Lung microvascular endothelial cell (primary cell): ENCODE data around the gene NETO2. TPM values are rescaled to one million over a fixed set of nuclear protein-coding genes. Genes with fewer than 3 reads are reported as not detected.
"Not testable (repeated sequence)": the region's sequence is repeated elsewhere in the genome, so short reads cannot be mapped to it uniquely, and the experiment has no call there.

Source experiments
- DNase-seq, 2 donors: peaks; one replicate each; pipeline versions ENCODE4 v3.0.0 to v3.0.0-alpha.2; 2010; ENCODE audit warnings: low read depth in 2 of 2
- total RNA-seq: library from RNA; depleted of rRNA; stranded (reverse); fragments of >200 nt; gene quantifications from 2 replicates; pipeline ENCODE4 v1.2.1, GENCODE V29; 2014

NETO2 gene
- total RNA-seq, 1 donor from 2014 or later: 10.5 TPM

DNA sequence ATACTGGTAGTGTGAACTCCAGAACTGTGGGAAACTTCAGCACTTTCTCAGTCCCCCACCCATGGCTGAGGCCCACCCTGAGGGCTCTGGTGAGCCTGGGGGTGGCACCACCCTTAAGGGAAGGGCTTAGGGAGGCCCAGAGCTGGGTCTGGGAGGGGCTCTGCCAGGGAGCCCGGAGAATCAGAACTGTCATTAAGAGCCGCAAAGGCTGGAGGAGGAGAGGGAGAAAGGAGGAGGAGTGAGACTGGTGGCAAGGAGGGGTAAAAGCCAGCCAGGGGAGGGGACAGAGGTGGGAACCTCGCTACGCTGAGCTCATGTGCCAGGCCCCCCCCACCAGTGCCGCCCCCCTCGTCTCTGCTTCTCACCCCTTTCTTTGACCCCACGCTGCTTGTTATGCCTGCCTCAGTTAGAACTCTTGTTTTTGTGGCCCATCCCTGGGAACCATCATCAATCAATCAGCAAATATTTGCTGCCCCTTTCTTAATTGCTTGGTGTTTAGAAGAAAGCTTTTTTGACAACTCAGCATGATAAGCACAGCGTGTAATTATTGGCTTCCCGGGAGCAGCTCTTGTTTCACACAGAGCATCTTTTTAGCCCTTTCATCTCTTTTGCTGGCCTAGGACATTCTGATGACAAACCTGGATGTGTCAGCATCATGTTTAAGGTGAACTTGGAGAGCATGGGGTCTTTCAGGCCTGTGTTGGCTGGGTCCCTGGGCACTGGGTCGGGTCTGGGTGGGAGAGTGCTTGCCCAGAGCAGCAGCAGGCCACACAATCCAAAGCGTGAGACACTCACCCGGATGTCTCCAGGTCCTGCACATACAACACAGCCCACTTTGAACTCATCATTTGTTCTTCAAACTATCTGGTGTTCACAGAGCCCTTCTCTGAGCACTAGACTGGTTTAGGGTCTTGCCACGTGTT is 77.7 kb downstream of the NETO2 start:
- DNase-seq: no peak

DNA sequence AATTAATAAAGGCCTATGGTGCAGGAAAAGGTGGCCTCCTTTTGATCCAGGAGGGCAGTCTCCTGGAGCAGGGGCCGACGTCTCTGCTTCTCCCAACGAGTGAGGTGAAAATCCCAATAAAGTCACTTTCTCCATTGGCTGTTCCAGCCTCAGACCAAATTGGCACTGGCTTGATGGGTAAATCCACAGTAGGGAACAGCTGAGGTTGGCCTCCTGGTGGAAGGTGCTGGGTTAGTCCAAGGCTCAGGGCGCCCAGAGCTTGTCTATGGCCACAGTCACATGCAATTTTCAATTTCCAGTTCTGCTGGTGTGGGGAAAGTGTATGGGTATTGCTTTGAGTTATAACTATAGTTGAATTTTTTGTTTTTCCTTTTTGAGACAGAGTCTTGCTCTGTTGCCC is 79.0 kb downstream of the NETO2 start:
- DNase-seq: no peak

DNA sequence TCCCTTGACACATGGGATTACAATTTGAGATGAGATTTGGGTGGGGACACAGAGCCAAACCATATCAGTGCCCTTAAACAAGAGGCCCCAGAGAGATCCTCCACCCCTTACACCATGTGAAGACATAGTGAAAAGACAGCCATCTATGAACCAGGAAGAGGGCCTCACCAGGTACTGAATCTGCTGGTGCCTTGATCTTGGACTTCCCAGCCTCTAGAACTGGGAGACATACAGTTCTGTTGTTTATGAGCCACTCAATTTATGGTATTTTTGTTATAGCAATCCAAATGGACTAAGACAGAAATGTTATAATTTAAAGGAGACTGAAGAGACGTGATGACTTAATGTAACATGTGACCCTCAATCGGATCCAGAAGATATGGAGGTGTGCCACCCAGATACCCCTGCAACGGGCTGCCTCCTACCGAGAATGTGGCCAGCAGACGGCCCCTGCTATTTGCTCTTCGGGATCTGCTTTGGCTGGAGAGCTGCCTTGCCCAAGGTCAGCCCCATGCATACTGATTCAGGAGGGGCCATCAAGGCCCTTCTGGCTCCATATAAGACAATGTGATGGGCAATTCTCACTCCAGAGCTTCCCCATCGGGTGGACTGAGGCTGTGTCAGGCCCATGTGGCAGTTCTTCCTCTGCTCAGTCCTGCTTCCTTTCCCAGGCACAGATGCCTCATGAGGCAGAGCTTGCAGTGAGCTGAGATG is 80.6 kb downstream of the NETO2 start:
- DNase-seq: no peak

DNA sequence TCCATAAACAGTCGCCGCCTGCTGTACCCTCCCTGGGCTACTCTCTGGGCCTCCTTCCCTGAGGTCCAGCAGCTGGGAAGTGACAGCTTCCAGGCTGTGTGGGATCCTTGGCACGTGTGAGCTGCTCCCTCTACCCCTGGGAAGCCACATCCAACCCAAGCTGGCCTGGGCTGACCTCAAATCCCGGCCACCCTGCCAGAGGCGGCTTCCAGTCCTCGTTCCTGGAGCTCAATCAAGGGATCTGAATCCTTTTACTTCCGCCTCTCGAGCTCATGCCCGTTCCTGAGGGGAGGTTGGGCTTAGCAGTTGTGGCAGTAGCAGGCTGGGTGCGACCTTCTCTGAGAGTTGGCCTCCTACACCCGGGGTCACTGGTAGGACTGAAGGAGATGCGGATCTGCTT is 82.5 kb downstream of the NETO2 start:
- DNase-seq: no peak

DNA sequence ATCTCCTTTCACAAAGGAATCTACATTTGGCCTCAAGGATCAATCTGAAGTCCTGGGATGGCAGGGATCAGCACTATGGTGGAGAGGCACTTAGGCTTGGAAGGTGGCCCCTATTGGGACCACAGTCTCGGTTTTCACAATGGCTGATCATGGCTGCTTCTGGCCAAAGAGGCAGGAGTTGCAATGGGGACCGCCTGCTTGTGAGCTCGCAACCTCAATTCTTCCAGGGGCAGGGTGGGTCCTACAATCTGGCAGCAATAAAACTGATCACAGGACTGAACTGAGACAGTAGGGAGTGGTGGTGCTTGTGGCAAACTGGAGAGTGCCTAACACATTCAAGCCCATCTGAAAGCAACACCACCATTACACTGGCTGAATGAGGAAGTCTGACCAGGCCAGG is 83.1 kb downstream of the NETO2 start:
- DNase-seq: no peak

DNA sequence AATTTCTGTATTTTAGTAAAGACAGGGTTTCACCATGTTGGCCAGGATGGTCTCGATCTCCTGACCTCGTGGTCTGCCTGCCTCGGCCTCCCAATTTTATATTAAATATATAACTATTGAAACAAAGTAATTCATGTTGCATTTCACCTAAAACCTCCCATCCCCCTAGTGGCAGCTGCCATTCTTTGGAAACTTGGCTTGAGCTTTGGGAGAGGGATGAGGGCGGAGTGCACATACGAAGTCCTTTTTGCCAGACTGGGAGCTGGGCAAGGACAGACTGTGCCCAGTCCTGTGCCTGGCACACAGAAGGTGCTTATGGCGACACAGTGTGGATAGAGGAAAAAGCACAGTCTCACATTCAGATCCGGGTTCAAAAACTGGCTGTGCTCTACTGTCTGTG is 83.8 kb downstream of the NETO2 start:
- no peak for DNase-seq

DNA sequence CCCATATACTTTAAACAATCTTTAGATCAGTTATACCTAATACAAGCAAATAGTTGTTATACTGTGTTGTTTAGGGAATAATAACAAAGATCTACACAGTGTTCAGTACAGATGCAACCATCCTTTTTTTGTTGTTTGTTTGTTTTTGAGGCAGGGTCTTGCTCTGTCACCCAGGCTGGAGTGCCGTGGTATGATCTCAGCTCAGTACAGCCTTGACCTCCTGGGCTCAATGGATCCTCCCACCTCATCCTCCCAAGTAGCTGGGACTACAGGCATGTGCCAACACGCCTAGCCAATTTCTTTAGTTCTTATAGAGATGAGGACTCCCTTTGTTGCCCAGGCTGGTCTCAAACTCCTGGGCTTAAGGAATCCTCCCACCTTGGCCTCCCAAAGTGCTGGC is 84.6 kb downstream of the NETO2 start:
- DNase-seq: not testable (repeated sequence)

DNA sequence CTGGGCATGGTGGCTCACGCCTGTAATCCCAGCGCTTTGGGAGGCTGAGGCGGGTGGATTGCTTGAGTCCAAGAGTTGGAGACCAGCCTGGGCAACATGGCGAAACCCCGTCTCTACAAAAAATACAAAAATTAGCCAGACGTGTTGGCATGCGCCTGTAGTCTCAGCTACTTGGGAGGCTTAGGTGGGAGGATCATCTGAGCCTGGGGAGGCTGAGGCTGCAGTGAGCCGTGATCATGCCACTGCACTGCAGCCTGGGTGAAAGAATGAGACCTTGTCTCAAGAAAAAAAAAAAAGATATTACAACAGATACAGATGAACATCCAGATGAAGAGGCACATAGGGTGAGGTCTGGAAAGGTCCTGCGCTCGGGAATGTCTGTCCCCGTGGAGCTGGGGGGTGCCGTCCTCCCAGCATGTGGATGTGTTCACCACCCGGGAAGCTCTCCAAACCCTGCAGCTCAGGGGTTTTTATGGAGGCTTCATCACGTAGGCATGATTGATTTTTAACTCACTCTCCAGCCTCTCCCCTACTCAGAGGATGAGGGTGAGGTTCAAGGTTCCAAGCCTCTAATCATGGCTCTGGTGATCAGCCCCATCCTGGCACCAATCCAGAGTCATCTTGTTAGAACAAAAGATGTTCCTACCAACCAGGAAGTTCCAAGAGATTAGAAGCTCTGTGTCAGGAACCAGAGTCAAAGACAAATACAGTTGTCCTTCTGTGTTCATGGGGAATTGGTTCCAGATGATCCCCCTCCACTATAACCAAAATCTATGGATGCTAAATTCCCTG is 85.3 kb downstream of the NETO2 start:
- DNase-seq: peak; percentile 12 to 85

DNA sequence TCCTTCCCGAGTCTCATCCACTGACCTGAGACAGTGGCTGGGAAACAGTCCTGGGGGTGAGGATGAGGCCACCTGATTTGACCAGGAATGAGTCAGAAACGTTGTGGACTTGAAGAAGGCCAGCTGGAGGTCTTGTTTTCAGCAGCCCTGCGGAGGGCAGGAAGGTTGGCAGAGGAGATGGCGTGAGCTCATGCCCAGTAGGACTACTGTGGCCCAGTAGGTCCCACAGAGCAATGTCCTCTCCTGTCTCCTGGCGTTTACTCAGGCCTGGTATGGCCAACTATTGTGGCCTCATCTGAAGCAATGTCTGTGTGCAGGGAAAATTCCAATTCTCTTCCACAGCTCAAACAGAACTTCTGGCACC is 86.1 kb downstream of the NETO2 start:
- DNase-seq: peak in 1 of 2 donors; percentile 18

DNA sequence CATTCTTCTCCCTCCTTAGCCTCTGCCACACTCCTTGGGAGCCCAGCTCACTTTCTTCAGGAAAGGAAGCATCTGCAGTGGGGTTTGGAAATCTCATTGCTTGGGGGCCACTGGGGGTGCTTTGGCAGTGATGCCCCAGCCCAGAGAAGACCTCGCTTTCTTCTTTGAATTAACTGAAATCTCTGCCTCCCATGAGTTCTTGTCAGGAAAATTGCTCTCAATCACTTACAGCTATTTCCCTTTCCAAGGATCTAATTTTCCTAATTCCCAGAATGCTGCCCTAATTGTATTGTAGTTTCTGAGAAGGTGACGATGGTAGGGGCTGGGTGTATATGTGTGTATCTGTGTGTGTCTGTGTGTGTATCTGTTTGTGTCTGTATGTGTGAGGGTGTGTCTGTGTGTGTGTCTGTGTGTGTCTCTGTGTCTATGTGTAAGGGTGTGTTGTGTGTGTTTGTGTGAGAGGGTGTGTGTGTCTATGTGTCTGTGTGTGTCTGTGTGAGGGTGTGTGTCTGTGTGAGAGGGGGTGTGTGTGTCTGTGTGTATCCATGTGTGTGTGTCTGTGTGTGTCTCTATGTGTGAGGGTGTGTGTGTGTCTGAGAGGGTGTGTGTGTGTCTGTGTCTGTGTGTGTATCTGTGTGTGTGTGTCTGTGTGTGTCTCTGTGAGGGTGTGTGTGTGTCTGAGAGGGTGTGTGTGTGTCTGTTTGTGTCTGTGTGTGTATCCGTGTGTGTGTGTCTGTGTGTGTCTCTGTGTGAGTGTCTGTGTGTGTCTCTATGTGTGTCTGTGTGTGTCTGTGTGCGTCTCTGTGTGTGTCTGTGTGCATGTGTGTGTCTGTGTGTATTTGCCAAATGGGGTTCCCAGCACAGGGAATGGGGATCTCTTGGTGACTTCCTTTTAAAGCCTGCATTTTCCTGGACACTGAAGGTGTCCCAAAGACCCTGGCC is 86.8 kb downstream of the NETO2 start:
- no peak for DNase-seq

DNA sequence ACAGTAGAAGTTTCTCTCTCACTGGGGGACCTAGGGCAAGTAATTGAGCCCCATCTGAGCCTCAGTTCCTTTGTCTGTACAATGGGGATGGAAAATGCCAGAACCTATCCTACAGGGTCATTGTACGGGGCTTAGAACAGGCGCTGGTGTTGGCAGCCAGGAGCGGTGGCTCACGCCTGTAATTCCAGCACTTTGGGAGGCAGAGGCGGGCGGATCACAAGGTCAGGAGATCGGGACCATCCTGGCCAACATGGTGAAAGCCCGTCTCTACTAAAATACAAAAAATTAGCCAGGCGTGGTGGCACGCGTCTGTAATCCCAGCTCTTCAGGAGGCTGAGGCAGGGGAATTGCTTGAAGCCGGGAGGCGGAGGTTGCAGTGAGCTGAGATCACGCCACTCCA is 87.7 kb downstream of the NETO2 start:
- not testable (repeated sequence) for DNase-seq

DNA sequence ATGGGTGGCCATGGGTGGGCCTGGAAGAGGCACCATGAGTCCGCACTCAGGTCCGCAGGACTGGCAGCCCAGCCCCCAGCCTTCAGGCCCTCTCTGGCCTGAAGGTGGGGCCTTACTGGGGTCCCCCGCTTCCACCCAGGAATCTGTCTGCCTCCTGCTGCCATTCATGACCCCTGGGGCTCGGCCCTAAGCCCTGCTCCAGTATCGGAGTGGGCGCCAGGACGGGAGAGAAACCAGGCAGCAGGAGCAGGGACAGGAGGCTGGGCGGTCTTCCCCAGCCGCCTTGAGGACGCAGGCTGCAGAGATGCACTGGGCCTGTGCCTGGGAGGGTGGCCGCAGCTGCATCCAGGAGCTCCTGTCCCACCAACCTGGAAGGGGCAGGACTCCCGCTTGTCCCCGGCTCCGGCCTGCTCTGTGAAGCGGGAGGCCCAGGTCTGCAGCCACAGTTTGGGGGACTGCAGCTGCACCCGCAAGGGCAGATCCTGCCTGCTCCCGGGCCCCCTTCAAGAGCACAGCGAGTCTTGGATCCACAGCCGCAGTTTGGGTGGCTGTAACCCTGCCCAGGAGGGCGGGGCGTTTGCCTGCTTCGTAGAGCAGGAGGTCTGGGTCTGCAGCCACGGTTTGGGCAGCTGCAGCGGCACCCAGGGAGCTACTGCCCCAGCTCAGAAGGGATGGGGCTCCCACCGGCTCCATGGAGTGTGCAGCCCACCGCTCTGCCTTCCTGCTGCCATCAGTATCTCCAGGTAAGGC is 88.4 kb downstream of the NETO2 start:
- DNase-seq: no peak

DNA sequence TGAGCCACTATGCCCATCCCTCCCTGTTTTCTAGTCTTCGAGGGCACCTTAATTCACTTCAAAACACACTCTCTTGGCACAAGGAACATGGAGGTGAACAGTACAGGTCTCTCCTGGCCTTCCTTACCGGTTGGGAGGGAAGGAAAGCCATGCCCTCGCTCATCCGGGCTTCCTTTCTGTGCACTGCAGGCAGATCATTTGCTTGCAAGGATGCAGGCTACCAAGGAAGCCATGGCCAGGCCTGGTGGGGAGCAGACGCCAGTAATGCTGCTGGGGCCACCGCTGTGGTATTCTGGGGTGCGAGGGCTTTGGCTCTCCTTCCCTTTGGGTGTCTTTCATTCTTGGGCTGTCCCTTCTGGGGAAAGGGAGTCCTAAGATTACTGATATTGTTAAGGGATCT is 89.4 kb downstream of the NETO2 start:
- no peak for DNase-seq

DNA sequence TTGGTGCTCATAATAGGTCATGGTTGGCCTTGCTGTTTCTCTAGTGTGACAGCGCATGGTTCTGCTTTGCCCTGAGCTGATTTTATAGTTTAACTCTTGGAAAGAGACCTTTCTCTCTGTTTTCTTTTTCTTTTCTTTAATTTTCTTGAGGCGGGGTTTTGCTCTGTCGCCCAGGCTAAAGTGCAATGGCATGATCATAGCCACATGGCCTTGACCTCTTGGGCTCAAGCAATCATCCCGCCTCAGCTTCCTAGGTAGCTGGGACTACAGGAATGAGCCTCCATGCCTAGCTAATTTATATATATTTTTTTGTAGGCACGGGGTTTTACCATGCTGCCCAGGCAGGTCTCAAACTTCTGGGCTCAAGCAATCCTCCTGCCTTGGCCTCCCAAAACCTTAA is 89.8 kb downstream of the NETO2 start:
- DNase-seq: no peak

DNA sequence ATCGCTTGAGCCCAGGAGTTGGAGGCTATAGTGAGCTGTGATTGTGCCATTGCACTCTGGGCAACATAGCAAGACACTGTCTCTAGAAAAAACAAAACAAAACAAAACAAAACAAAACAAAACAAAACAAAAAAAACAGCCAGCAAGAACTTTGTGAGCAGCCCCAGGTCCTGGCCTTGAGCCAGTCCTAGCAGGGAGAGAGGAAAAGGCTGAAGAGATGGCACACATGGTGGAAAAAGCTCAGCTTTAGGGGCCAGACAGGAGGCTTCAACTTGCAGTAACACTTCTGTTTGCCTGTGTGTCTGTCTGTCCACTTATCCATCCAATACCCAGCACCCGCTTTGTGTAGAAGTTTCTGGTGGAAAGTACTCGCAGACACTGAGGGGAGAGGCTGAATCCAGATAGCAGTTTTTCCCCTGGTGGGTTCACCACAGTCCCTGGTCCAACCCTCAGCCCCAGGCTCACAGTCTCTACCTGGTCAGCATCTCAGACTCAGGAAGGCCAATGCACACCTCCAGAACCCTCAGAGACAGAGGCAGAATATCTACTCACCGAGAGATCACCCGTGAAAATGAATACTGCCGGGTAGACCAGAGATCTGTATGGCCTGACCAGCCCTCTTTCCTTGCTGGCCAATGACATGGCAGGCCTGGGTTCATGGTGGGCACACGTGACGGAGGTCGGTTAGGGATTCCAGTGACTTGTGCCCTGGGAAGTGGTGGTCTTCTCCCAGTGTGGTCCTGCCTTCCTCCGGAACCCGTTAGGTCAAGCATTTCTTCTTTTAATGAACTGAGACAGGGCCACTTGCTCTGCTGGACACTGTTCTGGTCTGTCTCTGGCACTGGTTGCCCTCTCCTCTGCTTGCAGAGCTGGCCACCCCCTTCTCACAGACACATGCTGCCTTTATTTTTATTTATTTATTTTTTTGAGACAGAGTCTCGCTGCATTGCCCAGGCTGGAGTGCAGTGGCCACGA is 90.8 kb downstream of the NETO2 start:
- DNase-seq: peak in 1 of 2 donors; percentile 73

DNA sequence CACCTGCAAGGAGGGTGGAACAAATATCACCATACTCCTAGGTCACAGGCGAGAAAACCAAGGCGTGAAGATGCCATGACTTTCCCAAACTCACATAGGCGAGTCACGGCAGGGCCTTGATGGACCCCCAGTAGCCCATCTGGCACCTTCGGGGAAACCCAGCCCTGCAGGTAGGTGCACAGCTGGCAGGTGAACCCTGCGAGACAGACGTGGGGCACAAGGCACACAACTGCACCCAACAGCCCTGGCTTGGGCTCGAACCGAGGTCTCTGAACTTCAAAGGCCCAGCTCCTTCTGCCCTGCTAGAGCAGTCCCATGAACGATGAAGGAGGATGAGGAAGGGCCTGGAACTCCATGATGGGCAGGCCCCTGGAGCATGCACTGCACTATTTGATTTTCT is 92.7 kb downstream of the NETO2 start:
- DNase-seq: no peak

DNA sequence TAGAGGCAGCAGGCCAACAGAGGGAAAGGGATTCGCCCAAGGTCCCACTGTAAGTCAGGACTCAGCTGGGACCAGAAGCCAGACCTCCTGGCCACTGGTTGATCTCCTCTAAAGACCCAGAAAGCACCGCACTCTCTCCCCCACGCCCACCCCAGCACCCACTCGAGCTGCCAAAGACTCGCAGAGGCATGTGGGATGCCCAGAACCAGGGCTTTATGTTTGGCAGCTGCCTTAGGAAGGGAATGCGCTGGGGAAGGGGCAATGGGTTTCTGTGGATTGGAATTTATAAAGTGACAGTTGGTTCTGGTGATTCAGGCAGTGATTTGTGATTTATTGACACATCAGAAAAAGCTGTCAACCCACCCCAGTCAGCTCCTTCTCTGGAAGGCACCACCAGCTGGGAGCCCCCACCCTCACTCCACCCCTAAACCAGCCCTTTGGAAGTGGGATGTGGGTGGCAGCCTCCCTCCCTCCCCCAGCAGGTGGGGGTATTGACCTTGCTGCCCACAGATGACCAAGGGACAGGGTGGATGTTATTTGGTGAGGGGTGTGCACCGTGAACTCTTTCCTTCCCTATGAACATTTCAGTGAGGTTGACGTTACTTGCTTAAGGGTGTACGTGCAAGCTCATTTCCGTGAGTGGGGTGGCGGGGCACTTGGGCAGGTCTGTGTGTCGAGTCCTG is 93.7 kb downstream of the NETO2 start:
- peak in 1 of 2 donors; percentile 26 for DNase-seq

DNA sequence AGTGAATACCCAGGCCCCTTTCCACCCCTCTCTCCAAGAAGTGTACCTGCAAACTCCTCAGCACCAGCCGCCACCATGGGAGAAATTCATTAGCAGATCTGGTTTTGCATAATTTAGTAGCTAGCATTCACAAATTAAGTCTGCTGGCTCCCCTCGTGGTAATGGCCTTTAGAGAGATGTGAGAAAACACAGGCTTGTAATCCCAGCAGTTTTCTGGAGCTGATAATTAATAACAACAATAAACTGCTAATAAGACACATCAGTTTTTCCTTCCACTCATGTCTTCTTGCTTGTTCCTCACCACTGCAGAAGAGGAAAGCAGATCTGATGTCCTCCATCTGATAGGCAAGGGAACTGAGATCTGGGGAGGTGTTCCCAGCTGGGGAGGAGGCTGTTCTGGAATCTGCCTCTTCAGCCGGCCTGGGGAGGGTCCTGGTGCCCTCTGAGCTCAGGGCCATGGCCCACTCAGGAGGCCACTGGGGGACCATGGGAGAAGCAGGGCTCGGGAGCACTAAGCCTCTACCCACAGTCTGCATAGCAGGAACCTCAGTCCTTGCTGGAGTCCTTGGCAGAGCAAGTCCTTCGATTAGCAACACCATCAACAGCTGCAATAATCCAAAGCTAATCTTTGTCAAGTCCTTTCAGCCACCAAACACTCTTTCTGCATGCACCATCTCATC is 96.1 kb downstream of the NETO2 start:
- no peak for DNase-seq
